GM23338 (cell line): Measurements from ENCODE around the gene KLF2. TPM values are rescaled to one million over a fixed set of nuclear protein-coding genes. Genes with fewer than 3 reads are reported as not detected.

Experiments used
- ATAC-seq: fragments of 200-7000 bp; cut with Tn5 transposase; 3 replicates; pipeline ENCODE4 v1.9.1; 2020
- DNase-seq: peaks from one replicate; pipeline ENCODE4 v3.0.0-alpha.2; 2015; ENCODE audit warnings: low spot score
- H2AFZ ChIP-seq: fragments of 200-600 bp; sonication (generic); 2 replicates; pipeline ENCODE4 v1.8.0; 2016; ENCODE audit warnings: antibody characterized with exemption, mild to moderate bottlenecking, moderate library complexity
- H3F3A ChIP-seq: fragments of 200-600 bp; sonication (generic); replicated peaks from 2 replicates; pipeline ENCODE4 v1.8.0; 2017; ENCODE audit warnings: antibody characterized with exemption, mixed run types, low read depth
- H3K27ac ChIP-seq: fragments of 200-600 bp; sonication (generic); 2 replicates; pipeline ENCODE4 v1.6.1; 2016; ENCODE audit warnings: low read depth
- H3K27me3 ChIP-seq: fragments of 200-600 bp; sonication (generic); 2 replicates; pipeline ENCODE4 v1.8.0; 2016; ENCODE audit warnings: mild to moderate bottlenecking, mixed run types, moderate library complexity; ENCODE audit not compliant: insufficient read depth
- H3K36me3 ChIP-seq: fragments of 200-600 bp; sonication (generic); 2 replicates; pipeline ENCODE4 v1.8.0; 2016; ENCODE audit warnings: mild to moderate bottlenecking; ENCODE audit not compliant: insufficient read depth
- H3K4me1 ChIP-seq: fragments of 200-600 bp; sonication (generic); 2 replicates; pipeline ENCODE4 v1.8.0; 2016; ENCODE audit warnings: mild to moderate bottlenecking, moderate library complexity; ENCODE audit not compliant: insufficient read depth
- H3K4me2 ChIP-seq: fragments of 200-600 bp; sonication (generic); 2 replicates; pipeline ENCODE4 v1.7.1; 2017; ENCODE audit warnings: mixed run types
- H3K4me3 ChIP-seq: fragments of 200-600 bp; sonication (generic); 2 replicates; pipeline ENCODE4 v1.6.1; 2016; ENCODE audit warnings: mixed run types
- H3K79me2 ChIP-seq: fragments of 200-600 bp; sonication (generic); replicated peaks from 2 replicates; pipeline ENCODE4 v1.8.0; 2017; ENCODE audit warnings: mild to moderate bottlenecking; ENCODE audit not compliant: insufficient read depth
- H3K9me2 ChIP-seq: fragments of 200-600 bp; sonication (generic); 2 replicates; pipeline ENCODE4 v1.8.0; 2017; ENCODE audit not compliant: insufficient read depth
- H4K20me1 ChIP-seq: fragments of 200-600 bp; sonication (generic); replicated peaks from 2 replicates; pipeline ENCODE4 v1.8.0; 2017; ENCODE audit warnings: mild to moderate bottlenecking; ENCODE audit not compliant: insufficient read depth
- H3K27ac Mint-ChIP-seq: 2 replicates; pipeline ENCODE4 v1.8.0; 2020; ENCODE audit warnings: inconsistent platforms, mild to moderate bottlenecking, moderate library complexity, mixed read lengths
- H3K27me3 Mint-ChIP-seq: 3 replicates; pipeline ENCODE4 v1.8.0; 2022; ENCODE audit warnings: low read depth, mild to moderate bottlenecking, moderate library complexity, mixed read lengths, inconsistent platforms; ENCODE audit not compliant: insufficient read depth, poor library complexity
- H3K36me3 Mint-ChIP-seq: 3 replicates; pipeline ENCODE4 v1.8.0; 2021; ENCODE audit warnings: low read depth, mild to moderate bottlenecking, inconsistent platforms, moderate library complexity, mixed read lengths
- H3K4me1 Mint-ChIP-seq: 3 replicates; pipeline ENCODE4 v1.8.0; 2020; ENCODE audit warnings: mild to moderate bottlenecking, inconsistent platforms, mixed read lengths
- H3K4me3 Mint-ChIP-seq: 3 replicates; pipeline ENCODE4 v1.8.0; 2021; ENCODE audit warnings: moderate library complexity, mild to moderate bottlenecking, inconsistent platforms, mixed read lengths
- H3K9me3 Mint-ChIP-seq: 3 replicates; pipeline ENCODE4 v1.8.0; 2020; ENCODE audit warnings: moderate library complexity, mild to moderate bottlenecking, inconsistent platforms, mixed read lengths
- CREB1 ChIP-seq: fragments of 250-450 bp; sonication (Bioruptor Pico); IDR thresholded peaks from 2 replicates; pipeline ENCODE4 v1.5.0; 2020; ENCODE audit warnings: low read depth, mild to moderate bottlenecking, moderate library complexity
- CTCF ChIP-seq, 2 experiments: fragments of 200-600 bp in 1 of 2; sonication (generic) in 1 of 2; conservative IDR thresholded peaks; 2 replicates each; pipeline versions ENCODE4 v1.5.1 to v1.6.1; 2016 to 2017; ENCODE audit warnings: antibody characterized with exemption in 2 of 2, low read depth in 2 of 2, mild to moderate bottlenecking in 2 of 2, moderate library complexity in 1 of 2
- ETS1 ChIP-seq: IDR thresholded peaks from 2 replicates; pipeline ENCODE4 v1.6.1; 2016; ENCODE audit warnings: antibody characterized with exemption
- EZH2 ChIP-seq: fragments of 200-600 bp; sonication (generic); IDR thresholded peaks from one replicate; pipeline ENCODE4 v1.8.0; 2017; ENCODE audit warnings: antibody characterized with exemption, mild to moderate bottlenecking, low read depth; ENCODE audit not compliant: unreplicated experiment
- EZH2phosphoT487 ChIP-seq: fragments of 200-600 bp; sonication (generic); IDR thresholded peaks from one replicate; pipeline ENCODE4 v1.8.1; 2018; ENCODE audit warnings: antibody characterized with exemption; ENCODE audit not compliant: unreplicated experiment
- JUNB ChIP-seq: IDR thresholded peaks from one replicate; pipeline ENCODE4 v1.6.1; 2016; ENCODE audit warnings: antibody characterized with exemption; ENCODE audit not compliant: unreplicated experiment
- NANOG ChIP-seq: IDR thresholded peaks from 2 replicates; pipeline ENCODE4 v1.6.1; 2016; ENCODE audit warnings: antibody characterized with exemption, borderline replicate concordance
- POLR2AphosphoS5 ChIP-seq: IDR thresholded peaks from 2 replicates; pipeline ENCODE4 v1.6.1; 2016; ENCODE audit warnings: antibody characterized with exemption, low read depth
- REST ChIP-seq: IDR thresholded peaks from one replicate; pipeline ENCODE4 v1.6.1; 2018; ENCODE audit warnings: antibody characterized with exemption; ENCODE audit not compliant: unreplicated experiment
- STAT1 ChIP-seq: IDR thresholded peaks from one replicate; pipeline ENCODE4 v1.6.1; 2016; ENCODE audit warnings: antibody characterized with exemption; ENCODE audit not compliant: unreplicated experiment
- ZNF114 ChIP-seq: fragments of 250-450 bp; sonication (Bioruptor Pico); IDR thresholded peaks from 2 replicates; pipeline ENCODE4 v1.5.0; 2020; ENCODE audit warnings: mild to moderate bottlenecking, moderate library complexity
- ZNF331 ChIP-seq: fragments of 250-450 bp; sonication (Bioruptor Pico); IDR thresholded peaks from 2 replicates; pipeline ENCODE4 v1.5.0; 2020; ENCODE audit warnings: low read depth, mild to moderate bottlenecking, moderate library complexity
- ZNF462 ChIP-seq: fragments of 250-450 bp; sonication (Bioruptor Pico); IDR thresholded peaks from 2 replicates; pipeline ENCODE4 v1.5.0; 2020; ENCODE audit warnings: mild to moderate bottlenecking, moderate library complexity
- polyA plus RNA-seq: library from polyadenylated mRNA; unstranded; fragments of >200 nt; fragmentation: Nextera tagmentation; extraction: Ambion mirVana; gene quantifications from 2 replicates; pipeline ENCODE4 v1.2.1, GENCODE V29; 2016
- total RNA-seq: library from RNA; depleted of rRNA; stranded (reverse); fragments of >200 nt; shearing (Covaris generic); gene quantifications from 2 replicates; pipeline ENCODE4 v1.2.3, GENCODE V29; 2014

The KLF2 gene
- total and polyA plus RNA-seq, 2 experiments from 2014 or later = 0.90 TPM; not detected in 1

GRCh38 chr19:16290692-16291091 lies 33.9 kb upstream of the KLF2 start:
- no peaks in the 10 kb centered on the region for H3F3A ChIP-seq
- Mint-ChIP-seq H3K4me1 (peaks cover 17% of the 10 kb centered on the region), H3K9me3 (no peaks in the 10 kb centered on the region), H3K27ac (no peak overlapping the region; the same call in 1 of the 2 replicates), H3K4me3 (no peak overlapping the region), H3K36me3 (no peaks in the 10 kb centered on the region), H3K27me3 (peaks cover 10% of the 10 kb centered on the region)
- no peak overlapping the region for H3K4me3 ChIP-seq
- DNase-seq = no peak
- H3K36me3 ChIP-seq = no peaks in the 10 kb centered on the region
- H4K20me1 ChIP-seq = no peaks in the 10 kb centered on the region
- H3K9me2 ChIP-seq = no peaks in the 10 kb centered on the region
- no peak overlapping the region for H3K27ac ChIP-seq
- no peaks in the 10 kb centered on the region for H3K27me3 ChIP-seq
- H2AFZ ChIP-seq = no peak overlapping the region
- H3K4me2 ChIP-seq = no peak overlapping the region
- H3K4me1 ChIP-seq = peaks cover 7% of the 10 kb centered on the region
- H3K79me2 ChIP-seq = no peaks in the 10 kb centered on the region
- TF ChIP-seq STAT1 (no peak), EZH2 (no peak), ZNF462 (CRISPR knock-in tag) (no peak), ZNF331 (CRISPR knock-in tag) (no peak), REST (no peak), POLR2AphosphoS5 (no peak), CTCF (conservative IDR thresholded peaks at IDR 0.05; ENCODE audit: low read depth in 2 of 2) (no peak), CREB1 (no peak), JUNB (no peak), ZNF114 (CRISPR knock-in tag) (no peak), EZH2phosphoT487 (no peak), ETS1 (no peak), NANOG (no peak)
- ATAC-seq = no peak
